HG02840 (cell line): ENCODE measurements around the gene TM4SF18.
"Not testable (repeated sequence)": the region's sequence is repeated elsewhere in the genome, so short reads cannot be mapped to it uniquely, and the experiment has no call there.

ENCODE experiments used
- ATAC-seq: cut with Tn5 transposase; IDR thresholded peaks from one replicate; pipeline ENCODE4 v1.9.1; 2021; ENCODE audit warnings: mild to moderate bottlenecking, moderate library complexity, moderate number of reproducible peaks; ENCODE audit not compliant: unreplicated experiment, low FRiP score

The TM4SF18 gene

DNA sequence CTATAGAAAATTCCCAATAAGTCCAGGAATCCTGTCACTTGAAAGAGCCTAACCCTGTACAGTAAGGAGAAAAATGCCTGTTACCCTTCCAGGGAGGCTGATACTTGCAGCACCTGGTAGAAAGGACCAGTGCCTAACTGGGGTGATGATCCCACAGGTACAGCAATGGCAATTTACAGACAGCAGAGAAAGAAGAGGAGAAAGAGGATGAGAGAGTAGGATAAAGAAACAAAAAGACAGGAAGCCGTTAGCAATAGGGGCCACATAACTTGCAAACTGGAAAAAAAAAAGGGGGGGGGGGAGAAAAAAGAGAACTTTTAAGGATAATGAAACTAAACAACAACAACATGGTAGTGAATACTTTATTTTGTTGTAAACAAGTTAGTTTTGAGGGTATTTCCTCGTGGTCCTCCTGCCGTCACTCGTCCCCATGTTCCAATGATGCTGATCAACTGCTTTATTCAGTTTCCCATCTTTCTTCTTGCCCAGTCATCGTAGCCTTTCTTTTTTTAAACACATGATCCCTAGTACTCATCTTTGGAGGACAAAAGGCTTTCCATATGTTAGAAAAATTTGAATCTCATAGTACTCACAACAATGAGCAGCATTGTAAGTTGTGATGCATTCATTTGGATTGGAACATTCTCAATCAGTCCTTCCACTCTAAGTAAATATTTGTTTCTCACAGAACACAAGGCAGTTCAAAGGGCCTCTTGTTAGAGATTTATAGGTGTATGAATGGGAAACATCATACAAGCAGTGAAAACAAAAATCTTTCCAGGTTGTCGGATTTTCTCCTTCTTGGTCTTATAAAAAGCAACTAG, 35.5 kb upstream of the TM4SF18 start:
- no peak for ATAC-seq

DNA sequence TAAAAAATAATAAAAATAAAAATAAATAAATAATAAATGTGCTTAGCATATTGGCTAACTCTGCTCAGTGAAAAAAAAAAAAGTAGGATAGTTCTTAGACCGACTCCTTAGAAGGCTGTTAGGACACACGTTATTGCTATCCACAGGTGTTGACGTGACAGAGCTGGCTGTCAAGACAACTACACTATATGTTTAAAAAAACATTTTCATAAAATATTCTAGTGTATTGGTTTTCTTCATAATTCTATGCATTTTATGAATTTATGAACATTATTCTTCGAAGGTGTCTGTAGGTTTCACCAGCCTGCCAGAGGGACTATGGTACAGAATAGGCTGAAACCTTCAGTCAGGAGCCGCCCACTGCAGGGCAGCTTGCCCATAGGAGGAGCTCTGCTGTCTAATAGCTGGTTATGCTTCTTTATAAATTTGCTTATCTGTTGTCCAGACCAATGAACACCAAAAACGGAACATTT, 34.8 kb upstream of the TM4SF18 start:
- no peak for ATAC-seq

DNA sequence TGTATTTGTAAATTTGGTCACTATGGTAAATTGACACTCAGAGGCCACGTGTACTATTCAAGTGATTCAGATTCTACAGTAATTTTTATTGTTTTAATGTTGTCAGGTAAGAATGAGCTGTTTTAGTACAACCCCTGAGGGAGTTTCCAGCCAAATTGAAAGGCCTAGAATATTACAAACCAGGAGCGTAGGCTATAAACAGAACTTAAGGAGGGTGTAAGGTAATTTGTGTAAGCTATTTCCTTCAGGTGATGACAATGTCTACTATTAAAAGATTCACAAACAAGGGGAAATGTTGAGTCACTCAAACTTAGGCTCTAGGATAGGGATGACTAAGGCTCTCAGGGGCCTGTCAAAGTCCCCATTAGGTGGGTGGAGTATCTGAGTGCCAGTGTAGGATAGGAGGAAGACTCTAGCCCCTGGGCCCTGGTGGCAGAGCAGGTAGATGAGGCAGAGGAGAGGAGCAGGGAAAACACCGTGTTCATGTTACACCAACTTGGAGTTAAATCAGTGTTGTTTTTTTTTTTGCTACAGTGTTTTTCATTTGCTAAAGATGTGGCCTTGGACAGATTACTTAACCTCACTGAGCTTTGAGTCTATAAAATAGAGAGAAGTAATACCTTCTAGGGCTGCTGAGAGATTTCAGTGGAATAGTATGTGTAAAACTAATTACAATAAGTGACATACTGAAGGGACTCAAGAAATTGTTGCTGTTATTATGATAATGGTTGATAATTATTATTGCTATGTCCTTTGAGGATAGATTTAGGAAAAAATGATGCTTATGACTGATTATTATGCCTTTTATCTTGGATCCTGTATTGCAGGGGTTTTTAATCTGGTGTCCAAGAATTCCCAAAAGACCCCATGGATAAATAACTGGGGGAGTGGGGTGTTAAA, 33.8 kb upstream of the TM4SF18 start:
- ATAC-seq, result no peak

DNA sequence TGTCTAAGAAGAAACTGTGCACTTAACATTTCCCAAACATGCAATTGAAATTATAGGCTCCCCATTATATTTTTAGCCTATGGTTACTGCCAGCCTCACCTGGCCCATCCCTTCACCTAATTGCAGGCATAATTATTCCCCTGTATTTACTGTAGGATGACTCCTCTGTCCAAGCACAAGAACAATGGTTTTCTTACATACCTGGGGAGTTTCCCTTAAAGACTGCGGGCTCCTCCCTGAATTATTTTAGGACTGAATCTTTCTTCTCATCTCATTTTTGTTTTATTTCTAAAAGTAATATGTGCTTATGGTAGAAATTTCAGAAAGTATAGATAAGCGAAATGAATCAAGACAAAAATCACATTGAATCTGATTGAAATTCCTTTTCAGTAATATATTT, 32.6 kb upstream of the TM4SF18 start:
- no peak for ATAC-seq

DNA sequence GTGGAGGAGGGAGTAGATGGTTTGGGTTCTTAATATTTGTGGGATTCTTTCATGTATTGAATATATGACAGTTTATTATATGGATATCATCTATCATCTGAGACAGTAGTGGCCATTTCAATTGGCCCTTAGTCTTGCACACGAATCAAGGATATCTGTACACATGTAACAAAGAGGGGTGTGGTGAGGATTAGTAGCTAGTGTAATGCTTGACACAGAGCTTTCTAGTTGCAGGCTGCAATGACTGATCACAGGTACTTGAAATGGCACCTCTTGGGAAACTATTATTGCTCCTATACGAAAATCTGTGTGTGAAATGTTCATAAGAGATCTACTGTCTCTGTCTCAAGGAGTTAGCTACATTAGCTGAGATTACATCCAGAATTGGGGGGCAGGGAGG, 31.2 kb upstream of the TM4SF18 start:
- ATAC-seq, result no peak

DNA sequence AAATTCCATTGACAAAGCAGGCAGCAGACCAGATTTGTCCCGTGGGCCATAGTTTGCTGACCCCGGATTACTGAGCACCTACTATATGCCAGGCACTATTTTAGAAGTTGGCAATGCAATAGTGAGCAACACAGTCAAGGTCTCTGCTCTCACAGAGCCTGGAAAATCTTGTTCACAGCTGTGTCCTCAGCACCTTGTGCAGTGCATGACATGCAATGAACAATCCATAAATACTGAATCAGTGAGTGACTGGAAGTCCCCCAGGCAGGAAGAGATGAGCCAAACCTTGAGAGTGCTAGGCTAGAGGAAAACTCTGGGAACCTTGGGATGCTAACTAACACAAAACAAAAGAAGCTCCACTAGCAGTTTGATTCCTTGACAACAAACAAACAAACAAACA, 29.6 kb upstream of the TM4SF18 start:
- ATAC-seq, result no peak

DNA sequence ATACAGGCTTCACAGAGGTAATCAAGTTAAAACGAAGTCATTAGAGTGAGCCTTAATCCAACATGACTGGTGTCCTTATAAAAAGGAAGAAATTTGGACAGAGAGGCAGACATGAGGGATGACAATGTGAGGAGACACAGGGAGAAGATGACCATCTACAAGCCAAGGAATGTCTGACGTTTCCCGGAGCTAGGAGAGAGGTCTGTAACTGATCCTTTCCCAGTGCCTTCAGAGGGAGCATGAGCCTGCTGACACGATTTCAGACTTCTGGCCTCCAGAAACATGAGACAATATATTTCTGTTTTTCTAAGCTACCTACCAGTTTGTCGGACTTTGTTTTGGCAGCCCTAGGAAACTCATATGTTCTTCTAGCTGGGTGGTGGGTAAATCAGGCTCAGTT, 28.9 kb upstream of the TM4SF18 start:
- no peak for ATAC-seq

DNA sequence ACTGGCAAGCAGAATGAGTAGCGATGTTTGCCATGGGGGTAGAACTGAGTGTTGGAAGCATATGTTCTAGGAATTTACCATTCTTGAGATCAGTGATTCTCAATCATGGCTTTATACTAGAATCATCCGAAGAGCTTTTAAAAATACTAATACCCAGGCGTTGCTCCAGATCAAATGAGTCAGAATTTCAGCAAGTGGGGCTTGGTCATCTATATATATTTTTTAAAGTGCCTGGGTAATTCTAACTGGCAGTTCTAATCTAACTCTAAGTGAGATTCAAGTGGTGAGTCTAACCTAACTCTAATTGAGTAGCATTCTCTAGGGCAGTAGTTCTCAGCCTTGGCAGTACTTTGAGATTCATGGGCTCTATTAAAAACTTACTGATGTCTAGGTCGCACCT, 23.2 kb upstream of the TM4SF18 start:
- ATAC-seq, result no peak

DNA sequence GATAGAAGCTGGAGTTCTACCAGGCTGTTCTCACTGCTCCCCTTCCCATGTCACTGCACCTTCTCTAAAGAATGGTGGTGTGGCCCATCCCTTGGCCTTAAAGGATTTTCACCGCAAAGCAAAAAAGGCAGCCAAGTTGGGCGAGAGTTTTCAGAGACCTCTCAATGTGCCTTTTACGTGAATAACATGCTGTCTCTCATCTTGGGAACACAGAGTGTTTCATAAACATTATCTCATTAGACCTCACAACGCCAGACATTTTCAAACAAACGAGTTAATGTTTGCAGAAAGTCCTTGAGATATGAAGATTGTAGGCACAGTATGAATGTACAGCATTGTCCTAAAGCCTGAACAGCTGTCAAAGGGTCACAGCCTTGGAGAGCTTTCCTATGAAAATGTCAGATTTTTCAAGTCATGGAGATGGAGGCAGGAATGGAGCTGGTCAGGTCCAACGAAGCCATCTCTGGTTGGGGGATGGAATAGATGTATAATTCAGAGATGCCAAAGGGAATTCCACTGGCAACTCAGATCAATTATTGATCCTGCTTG, 22.7 kb upstream of the TM4SF18 start:
- ATAC-seq, result no peak

DNA sequence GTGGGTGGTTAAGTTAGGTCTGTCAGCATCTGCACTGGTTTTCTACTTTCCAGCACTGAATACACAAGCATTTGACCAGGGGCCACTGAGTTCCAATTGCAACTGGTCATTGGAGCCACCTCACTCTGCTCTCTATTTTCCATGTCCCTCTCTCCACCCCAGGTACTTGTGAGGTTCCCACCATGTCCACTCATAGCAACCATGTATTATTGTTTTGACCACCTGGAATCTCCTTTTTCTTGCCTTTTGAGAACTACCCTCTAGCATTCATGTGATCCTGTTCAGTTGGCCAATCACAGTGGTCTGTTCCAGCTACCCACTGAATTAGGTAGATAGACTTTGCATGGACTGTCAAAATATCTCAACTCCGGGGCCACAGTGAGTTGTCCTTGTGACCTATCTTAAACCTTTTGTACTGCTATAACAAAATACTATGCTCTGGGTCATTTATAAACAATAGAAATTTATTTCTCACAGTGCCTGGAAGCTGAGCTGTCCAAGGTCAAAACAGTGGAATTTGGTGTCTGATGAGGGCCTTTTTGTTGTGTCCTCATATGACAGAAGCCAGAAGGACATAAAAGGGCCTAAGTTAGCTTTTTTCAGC, 20.2 kb upstream of the TM4SF18 start:
- no peak for ATAC-seq

DNA sequence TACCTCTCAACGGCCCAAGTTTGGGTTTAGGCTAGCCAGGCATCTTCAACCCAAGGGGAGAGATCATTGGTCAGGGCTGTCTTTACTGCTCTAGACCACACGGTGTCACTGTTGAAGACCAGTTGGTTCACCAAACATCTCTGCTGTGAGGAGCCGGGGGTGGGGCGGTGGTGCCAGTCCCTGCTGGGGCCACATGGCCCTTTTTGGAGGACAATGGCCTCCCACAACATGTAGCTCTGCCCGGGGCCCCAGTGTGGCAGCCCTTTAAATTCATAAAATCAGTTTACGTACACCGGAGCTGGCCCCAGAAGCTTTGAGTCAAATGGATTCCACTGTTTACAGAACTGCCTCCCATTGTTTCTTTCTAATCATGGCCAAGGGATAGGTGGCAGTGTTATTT, 19.1 kb upstream of the TM4SF18 start:
- no peak for ATAC-seq

DNA sequence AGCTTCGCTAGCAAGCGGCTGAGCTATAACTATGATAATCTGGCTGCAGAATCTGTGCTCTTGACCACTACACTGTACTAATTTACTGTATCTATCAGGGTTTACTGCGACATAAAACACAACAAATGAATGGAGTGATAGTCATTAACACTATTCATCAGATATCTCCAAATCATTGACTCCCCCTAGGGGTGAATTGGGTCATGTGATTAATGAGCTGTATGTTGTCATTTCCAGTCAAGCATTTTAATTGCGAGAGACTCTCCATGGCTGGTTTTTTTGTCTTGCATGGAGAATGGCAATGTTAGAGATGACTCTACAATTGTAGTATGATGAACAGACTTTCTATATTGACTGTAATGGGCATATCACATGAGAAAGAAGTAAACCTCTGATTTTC, 10.5 kb upstream of the TM4SF18 start:
- no peak for ATAC-seq

DNA sequence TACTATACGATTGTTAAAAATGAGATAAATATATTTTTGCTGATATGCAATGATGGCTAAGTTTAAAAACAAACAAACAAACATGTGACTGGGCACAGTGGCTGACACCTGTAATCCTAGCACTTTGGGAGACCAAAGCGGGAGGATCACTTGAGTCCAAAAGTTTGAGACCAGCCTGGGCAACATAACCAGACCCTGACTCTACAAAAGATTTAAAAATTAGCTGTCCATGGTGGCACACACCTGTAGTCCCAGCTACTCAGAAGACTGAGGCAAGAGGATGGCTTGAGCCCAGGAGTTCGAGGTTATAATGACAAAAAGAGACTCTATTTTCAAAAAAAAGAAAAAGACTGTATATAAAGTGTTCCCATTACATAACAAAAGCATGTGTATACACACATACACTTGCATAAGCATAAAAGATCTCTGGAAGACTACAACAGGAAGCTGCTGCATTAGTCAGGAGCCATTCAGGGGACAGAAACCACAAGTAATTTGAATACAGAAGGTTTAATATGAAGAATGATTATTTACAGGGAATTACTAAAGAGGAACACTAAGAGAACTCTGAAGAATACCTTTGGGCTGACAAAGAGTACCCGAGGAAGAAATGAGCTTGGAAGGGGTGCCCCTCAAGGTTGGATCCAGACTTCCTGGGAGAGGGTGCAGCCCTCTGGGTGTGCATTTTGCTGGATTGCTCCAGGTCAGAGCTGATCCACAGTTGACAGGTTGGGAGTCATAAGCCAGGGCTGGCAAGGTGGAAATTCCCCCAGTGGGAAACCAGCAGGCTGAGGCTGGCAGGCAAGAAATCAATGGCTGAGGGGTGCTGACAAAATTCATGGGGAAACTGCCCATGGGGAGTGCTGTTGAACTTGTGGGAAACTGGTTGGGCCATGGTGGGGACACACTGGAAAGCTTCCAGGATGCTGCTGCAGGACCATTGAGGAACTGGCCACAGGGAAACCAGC, 9.3 kb upstream of the TM4SF18 start:
- ATAC-seq, result no peak

DNA sequence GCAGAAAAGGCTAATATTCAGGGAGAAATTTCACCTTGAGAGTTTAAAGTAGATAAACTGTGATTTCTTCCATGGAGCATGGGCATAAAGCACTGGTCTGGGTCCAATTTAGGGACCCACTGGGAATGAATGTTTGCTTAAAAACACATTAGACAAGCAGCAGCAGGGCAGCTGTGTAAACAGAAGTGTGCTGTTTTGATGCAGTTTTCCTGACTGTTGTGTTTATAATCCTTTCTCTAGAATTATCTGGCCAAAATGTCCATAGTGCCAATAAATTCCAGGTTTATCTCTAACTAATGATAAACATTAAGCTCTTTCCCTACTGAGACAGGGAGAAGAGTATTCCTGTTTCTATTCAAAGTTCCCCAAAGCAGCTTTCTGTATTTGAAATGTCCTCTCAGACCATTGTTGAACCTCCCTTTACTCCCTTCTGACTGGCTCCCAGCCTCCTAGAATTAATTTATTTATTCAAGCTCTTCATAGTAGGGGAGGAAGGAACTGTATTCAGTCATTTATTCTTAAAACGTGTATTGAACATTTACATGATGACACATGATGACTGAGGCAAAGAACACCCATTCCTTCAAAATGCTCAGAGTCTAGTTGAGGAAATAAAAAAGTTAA, 7.0 kb upstream of the TM4SF18 start:
- ATAC-seq, result no peak

DNA sequence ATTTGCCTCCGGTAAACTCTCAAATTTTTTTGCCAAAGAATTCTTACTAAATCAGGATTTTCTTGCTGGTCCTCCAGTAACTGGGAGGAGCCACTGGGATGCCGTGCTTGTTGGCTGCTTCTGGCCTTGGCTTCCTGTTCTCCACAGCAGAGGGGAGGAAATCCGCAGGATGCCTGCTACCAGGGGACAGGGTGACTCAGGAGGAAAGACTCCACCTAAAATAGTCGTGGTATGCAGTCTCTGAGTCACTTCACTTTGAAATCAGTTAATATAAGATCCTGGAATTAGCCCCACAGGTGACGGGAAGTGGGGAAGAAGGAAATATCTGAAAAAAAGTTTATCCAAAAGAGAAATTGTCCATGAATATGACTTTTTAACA, 6.5 kb upstream of the TM4SF18 start:
- no peak for ATAC-seq

DNA sequence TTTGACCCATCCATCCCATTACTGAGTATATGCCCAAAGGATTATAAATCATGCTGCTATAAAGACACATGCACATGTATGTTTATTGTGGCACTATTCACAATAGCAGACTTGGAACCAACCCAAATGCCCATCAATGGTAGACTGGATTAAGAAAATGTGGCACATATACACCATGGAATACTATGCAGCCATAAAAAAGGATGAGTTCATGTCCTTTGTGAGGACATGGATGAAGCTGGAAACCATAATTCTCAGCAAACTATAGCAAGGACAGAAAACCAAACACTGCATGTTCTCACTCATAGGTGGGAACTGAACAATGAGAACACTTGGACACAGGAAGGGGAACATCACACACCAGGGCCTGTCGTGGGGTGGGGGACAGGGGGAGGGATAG, 4.0 kb upstream of the TM4SF18 start:
- not testable (repeated sequence) for ATAC-seq

DNA sequence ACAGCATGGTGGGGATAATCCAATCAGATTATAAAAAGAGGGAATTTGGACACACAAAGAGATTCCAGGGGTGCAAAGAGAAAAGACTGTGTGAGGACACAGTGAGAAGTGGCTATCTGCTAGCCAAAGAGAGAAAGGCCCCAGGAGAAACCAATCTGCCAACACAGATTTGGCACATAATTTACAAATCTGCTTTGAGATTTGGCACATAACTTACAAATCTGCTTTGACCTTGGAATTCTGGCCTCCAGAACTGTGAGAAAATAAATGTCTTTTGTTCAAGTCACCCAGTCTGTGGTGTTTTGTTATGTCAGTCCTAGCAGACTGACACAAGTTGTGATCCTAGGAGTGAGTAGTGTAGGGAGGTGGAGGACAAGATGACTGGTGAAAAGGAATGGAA, 3.5 kb upstream of the TM4SF18 start:
- ATAC-seq, result no peak

DNA sequence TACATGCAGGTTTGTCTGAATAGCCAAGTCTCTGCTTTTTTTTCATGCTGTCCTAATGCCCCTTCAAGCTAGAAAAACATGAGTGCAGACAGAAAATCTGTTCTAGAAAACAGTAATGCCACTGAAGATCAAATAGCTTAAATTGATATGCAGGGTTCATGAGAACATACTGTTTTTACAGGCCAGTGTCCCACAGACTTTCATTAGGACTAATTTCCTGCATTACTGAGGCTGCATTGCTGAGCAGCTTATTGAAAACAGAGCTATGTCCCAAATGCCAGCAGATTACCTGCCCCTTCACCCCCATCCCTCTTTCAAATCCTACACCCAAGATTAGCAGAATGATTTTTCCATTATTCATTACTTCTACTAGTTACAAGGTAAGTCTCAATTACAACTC, 665 bp downstream of the TM4SF18 start:
- no peak for ATAC-seq

DNA sequence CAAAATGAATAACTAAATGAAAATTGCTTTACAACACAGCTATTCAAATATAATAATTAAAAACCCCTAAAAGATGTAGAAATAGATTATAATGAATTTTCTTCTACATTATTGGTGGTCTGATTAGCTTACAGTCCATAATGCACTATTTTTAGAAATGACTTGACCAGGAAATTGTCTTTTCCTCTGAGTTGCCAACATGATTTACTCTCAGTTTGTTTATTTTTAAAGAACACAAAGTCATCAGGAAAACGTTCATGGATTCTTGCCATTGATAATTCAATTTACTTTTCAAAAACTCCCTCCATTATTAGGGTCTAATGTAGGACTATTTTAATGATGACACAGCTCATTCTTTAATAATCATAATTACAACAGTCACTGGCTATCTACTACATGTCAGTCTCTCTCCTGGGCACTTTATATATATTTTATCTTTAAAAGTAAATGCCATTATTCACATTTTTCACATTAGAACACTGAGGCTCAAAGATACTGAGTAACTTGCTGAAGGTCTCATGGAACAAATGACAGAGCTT, 1.1 kb downstream of the TM4SF18 start:
- ATAC-seq, result no peak
